OCI-LY3 (cell line): Measurements from ENCODE around the gene SOHLH2.

Experiments used
- EZH2phosphoT487 ChIP-seq: fragments of 200-600 bp; shearing (Covaris generic); IDR thresholded peaks from 2 replicates; pipeline ENCODE4 v1.6.1; 2018; ENCODE audit warnings: antibody characterized with exemption, mixed run types, low read depth
- TF ChIP-seq, protein P1 (sequence below): fragments of 200-600, 300-600 bp; sonication (generic); IDR thresholded peaks from 2 replicates; pipeline ENCODE4 v1.5.1; 2014; ENCODE audit warnings: antibody characterized with exemption, low read length, low read depth

DNA sequence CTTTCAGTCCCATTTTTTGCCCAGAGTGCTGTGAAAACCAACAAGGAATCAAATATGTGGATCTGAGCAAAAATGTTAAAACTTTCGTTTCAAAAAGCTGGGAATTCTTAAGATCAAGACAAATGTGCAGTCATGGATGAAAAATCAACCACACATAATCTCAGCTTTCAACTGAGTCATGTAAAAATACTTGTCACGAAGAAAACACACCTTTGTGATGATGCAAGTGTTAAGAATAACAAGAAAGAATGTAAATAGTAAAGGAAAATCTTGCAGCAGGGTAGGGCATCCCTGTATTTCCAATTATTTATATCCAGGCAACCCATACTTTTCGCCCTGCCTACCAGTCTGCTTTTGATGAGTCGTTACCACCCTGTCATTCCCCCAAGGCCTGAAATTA is 55.7 kb downstream of the SOHLH2 start:
- TF ChIP-seq, protein P1, sequence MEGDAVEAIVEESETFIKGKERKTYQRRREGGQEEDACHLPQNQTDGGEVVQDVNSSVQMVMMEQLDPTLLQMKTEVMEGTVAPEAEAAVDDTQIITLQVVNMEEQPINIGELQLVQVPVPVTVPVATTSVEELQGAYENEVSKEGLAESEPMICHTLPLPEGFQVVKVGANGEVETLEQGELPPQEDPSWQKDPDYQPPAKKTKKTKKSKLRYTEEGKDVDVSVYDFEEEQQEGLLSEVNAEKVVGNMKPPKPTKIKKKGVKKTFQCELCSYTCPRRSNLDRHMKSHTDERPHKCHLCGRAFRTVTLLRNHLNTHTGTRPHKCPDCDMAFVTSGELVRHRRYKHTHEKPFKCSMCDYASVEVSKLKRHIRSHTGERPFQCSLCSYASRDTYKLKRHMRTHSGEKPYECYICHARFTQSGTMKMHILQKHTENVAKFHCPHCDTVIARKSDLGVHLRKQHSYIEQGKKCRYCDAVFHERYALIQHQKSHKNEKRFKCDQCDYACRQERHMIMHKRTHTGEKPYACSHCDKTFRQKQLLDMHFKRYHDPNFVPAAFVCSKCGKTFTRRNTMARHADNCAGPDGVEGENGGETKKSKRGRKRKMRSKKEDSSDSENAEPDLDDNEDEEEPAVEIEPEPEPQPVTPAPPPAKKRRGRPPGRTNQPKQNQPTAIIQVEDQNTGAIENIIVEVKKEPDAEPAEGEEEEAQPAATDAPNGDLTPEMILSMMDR = no peak
- TF ChIP-seq EZH2phosphoT487 = no peak
